HepG2 (cell line): ENCODE measurements around the gene NEU1. TPM values are rescaled to one million over a fixed set of nuclear protein-coding genes. Genes with fewer than 3 reads are reported as not detected.

Source experiments
- ARHGAP35 ChIP-seq: sonication (generic); formaldehyde crosslinking; IDR thresholded peaks from 2 replicates; pipeline ENCODE4 v1.9.0; 2022; ENCODE audit warnings: mild to moderate bottlenecking, inconsistent platforms, moderate library complexity, missing genetic modification reagents, borderline replicate concordance
- CTCF ChIP-seq: sonication (generic); formaldehyde crosslinking; IDR thresholded peaks from 2 replicates; pipeline ENCODE4 v1.5.0; 2020; ENCODE audit warnings: mild to moderate bottlenecking, missing genetic modification reagents, moderate library complexity
- HIVEP1 ChIP-seq: sonication (generic); formaldehyde crosslinking; IDR thresholded peaks from 2 replicates; pipeline ENCODE4 v1.4.0; 2020; ENCODE audit warnings: mild to moderate bottlenecking, missing genetic modification reagents
- MAX ChIP-seq: IDR thresholded peaks from 2 replicates; pipeline ENCODE4 v1.6.1; 2012; ENCODE audit warnings: inconsistent platforms
- NFAT5 ChIP-seq: sonication (generic); formaldehyde crosslinking; IDR thresholded peaks from 2 replicates; pipeline ENCODE4 v1.4.0; 2020; ENCODE audit warnings: missing genetic modification reagents
- NONO ChIP-seq, 2 experiments: fragments of 450-650 bp in 1 of 2; sonication (generic) in 1 of 2; formaldehyde crosslinking in 1 of 2; IDR thresholded peaks in 1 of 2; conservative IDR thresholded peaks in 1 of 2; 2 replicates each; pipeline versions ENCODE4 v1.6.1 to v1.8.0; 2017 to 2022; ENCODE audit warnings: mild to moderate bottlenecking in 1 of 2, missing genetic modification reagents in 1 of 2, moderate library complexity in 1 of 2
- PHF8 ChIP-seq: sonication (generic); formaldehyde crosslinking; IDR thresholded peaks from 2 replicates; pipeline ENCODE4 v1.5.0; 2020; ENCODE audit warnings: missing genetic modification reagents
- ZNF235 ChIP-seq: sonication (generic); formaldehyde crosslinking; IDR thresholded peaks from 2 replicates; pipeline ENCODE4 v1.8.1; 2023; ENCODE audit warnings: mild to moderate bottlenecking, missing genetic modification reagents, borderline replicate concordance
- ZNF263 ChIP-seq: sonication (generic); formaldehyde crosslinking; IDR thresholded peaks from 2 replicates; pipeline ENCODE4 v1.4.0; 2020; ENCODE audit warnings: missing genetic modification reagents
- ZNF609 ChIP-seq: sonication (generic); formaldehyde crosslinking; IDR thresholded peaks from 2 replicates; pipeline ENCODE4 v1.4.0; 2020; ENCODE audit warnings: mild to moderate bottlenecking, missing genetic modification reagents, borderline replicate concordance
- polyA plus RNA-seq, 8 experiments: library from polyadenylated mRNA; depleted of rRNA in 3 of 8; stranded (reverse) in 7 of 8; unstranded in 1 of 8; fragments of >200 nt; fragmentation: Illumina TruSeq in 4 of 8; extraction: Trizol in 4 of 8; gene quantifications; 2 replicates each; pipeline versions ENCODE4 v1.2.1 to v1.2.3, GENCODE V29; 2011 to 2016; ENCODE audit warnings: low read depth in 4 of 8, missing spikeins in 1 of 8, mixed read lengths in 1 of 8; ENCODE audit not compliant: insufficient read depth in 1 of 8
- total RNA-seq, 5 experiments: library from RNA; depleted of rRNA; stranded (reverse); fragments of >200 nt; fragmentation: Illumina TruSeq; extraction: Trizol; gene quantifications; 2 replicates each; pipeline ENCODE4 v1.2.3, GENCODE V29; 2016; ENCODE audit warnings: low read depth in 1 of 5
- TF ChIP-seq, protein P1 (sequence below): sonication (generic); formaldehyde crosslinking; IDR thresholded peaks from 2 replicates; pipeline ENCODE4 v1.5.0; 2020; ENCODE audit warnings: mild to moderate bottlenecking, missing genetic modification reagents, borderline replicate concordance
- TF ChIP-seq, protein P2 (sequence below): sonication (generic); formaldehyde crosslinking; IDR thresholded peaks from 2 replicates; pipeline ENCODE4 v1.8.1; 2023; ENCODE audit warnings: mild to moderate bottlenecking, inconsistent platforms, moderate library complexity, missing genetic modification reagents, borderline replicate concordance

Gene NEU1
- total and polyA plus RNA-seq, 2 of the 13 experiments (the other 11 are each of a cell fraction or from before 2014, with no cell fraction given) = 215 to 297 TPM

DNA sequence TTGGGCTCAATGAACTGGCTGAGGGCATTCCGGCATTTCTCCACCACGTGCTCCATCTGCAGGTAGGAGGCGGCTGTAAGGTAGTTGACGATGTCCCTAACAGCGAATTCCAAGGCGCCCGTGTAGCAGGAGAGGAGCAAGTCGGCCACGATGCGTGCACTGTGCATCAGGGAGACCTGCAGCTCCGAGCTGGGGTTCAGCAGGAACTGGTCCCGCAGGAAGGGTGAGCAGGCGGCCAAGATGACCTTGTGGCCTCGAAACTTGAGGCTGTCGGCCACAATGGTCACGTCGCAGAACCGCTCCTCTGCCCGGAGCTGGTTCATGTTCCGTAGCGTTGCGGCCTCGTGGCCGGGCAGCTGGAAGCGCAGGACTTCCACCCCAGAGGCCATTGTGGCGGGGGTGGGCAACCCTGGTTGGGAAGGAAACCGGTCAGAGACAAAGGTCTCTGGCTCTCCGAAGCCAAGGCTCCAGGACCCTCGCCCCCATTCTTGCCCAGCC is 38.3 kb upstream of the NEU1 start (continued):
- TF ChIP-seq ZNF609 (CRISPR knock-in tag) (0 out of 2 replicates have a peak, but pooled peaks have one; percentile 21), MAX (peak; percentile 55), HIVEP1 (peak; percentile 15; the same call in 1 of the 2 replicates), PHF8 (CRISPR knock-in tag) (0 out of 2 replicates have a peak, but pooled peaks have one; percentile 10), ARHGAP35 (no peak; the same call in 1 of the 2 replicates), NFAT5 (CRISPR knock-in tag) (no peak), NONO (IDR thresholded peaks at IDR 0.05) (no peak), NONO (CRISPR knock-in tag; conservative IDR thresholded peaks at IDR 0.05) (no peak), ZNF263 (CRISPR knock-in tag) (0 out of 2 replicates have a peak, but pooled peaks have one; percentile 19), ZNF235 (CRISPR knock-in tag) (no peak), CTCF (CRISPR knock-in tag) (peak; percentile 20; the same call in 1 of the 2 replicates)
- TF ChIP-seq, protein P1, sequence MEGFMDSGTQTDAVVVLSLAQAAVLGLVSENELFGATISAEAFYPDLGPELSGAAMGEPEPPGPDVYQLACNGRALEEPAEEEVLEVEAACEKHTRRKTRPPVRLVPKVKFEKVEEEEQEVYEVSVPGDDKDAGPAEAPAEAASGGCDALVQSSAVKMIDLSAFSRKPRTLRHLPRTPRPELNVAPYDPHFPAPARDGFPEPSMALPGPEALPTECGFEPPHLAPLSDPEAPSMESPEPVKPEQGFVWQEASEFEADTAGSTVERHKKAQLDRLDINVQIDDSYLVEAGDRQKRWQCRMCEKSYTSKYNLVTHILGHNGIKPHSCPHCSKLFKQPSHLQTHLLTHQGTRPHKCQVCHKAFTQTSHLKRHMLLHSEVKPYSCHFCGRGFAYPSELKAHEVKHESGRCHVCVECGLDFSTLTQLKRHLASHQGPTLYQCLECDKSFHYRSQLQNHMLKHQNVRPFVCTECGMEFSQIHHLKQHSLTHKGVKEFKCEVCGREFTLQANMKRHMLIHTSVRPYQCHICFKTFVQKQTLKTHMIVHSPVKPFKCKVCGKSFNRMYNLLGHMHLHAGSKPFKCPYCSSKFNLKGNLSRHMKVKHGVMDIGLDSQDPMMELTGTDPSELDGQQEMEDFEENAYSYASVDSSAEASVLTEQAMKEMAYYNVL (CRISPR knock-in tag) = no peak
- TF ChIP-seq, protein P2, sequence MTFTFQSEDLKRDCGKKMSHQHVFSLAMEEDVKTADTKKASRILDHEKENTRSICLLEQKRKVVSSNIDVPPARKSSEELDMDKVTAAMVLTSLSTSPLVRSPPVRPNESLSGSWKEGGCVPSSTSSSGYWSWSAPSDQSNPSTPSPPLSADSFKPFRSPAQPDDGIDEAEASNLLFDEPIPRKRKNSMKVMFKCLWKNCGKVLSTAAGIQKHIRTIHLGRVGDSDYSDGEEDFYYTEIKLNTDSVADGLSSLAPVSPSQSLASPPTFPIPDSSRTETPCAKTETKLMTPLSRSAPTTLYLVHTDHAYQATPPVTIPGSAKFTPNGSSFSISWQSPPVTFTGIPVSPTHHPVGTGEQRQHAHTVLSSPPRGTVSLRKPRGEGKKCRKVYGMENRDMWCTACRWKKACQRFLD (CRISPR knock-in tag) = 0 out of 2 replicates have a peak, but pooled peaks have one; percentile 42
